Skeletal muscle cell (primary cell): ENCODE results near the gene SIGLEC1.

Source experiments
- DNase-seq: peaks from one replicate; pipeline ENCODE4 v3.0.0-alpha.2; 2010; ENCODE audit warnings: low read depth
- H3K4me3 ChIP-seq: 2 replicates; pipeline ENCODE4 v1.5.1; 2011; ENCODE audit warnings: low read depth, mild to moderate bottlenecking, control low read depth, low read length, moderate library complexity

SIGLEC1 gene

GRCh38 chr20:3712279-3712873 is at the start of gene SIGLEC1:
Gene SIGLEC1 (minus strand): TSS chr20:3712600. CDS start chr20:3707128, 5,472 bp downstream.
- no peak for DNase-seq
- H3K4me3 ChIP-seq, result no peak within 1 kb of the TSS

DNA sequence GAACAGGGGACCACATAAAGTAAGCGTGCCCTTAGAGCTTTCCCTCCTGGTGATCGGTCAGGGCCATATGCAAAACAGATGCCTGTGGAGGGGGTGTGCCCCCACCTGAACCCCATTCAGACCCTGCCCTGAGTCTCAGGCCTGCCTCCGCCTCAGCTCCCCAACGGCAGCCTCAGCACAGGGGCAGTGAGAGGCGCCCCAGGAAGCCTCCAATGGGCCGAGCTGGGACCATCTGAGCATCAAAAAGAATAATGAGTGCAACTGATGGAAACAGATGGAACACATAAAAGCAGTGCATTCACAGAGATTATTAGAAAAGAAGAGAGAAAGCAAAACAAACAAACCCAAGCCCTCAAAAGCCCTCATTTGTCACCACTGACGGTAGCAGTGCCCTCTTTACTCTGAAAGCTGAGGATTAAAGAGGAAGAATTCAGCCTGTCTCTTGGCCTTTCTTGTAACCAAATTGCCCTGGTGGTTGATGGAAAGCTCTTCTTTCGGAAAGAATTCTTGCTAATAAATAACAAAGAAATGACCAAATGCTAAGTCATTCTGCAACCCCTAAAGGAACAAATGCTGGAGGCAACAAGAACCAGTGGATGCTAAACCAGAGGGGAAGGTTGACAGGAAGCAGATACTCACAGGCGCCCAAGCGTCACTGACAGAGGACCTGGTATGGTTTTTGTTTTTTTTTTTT is 48.4 kb upstream of the SIGLEC1 start:
- DNase-seq, result no peak
- H3K4me3 ChIP-seq, result no peak overlapping the region

- H3K4me3 ChIP-seq, result no peak overlapping the region
- no peak for DNase-seq
Measured at GRCh38 chr20:3759884-3760283, 47.5 kb upstream of the SIGLEC1 start.

DNA sequence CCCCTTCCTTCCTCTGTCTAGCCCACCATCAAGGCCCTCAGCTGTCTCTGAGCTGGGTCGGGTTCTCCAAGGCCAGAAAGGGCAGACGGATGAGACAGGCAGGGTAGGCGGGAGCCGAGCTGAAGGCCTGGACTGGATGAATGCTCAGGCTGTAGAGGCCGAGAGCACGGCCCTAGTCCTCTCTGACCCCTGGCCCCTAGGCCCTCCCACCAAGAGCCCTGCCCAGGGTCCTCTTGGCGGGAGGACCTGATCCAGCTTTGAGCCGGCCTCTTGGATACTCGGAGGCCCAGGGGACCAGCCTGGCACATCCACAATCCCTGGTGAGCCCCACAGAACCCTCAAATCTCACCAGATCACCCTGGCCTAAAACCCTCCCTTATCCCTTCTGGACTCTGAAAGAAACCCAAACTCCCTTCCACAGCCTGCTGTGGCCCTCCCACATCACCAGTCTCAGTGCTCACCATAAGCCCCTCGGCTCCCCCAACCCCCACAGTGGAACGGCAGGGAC is 47.0 kb upstream of the SIGLEC1 start:
- no peak overlapping the region for H3K4me3 ChIP-seq
- DNase-seq, result no peak

- no peak overlapping the region for H3K4me3 ChIP-seq
- no peak for DNase-seq
Measured at GRCh38 chr20:3758566-3758965, 46.2 kb upstream of the SIGLEC1 start.

GRCh38 chr20:3757268-3757667 is 44.9 kb upstream of the SIGLEC1 start:
- DNase-seq, result no peak
- no peak overlapping the region for H3K4me3 ChIP-seq

DNA sequence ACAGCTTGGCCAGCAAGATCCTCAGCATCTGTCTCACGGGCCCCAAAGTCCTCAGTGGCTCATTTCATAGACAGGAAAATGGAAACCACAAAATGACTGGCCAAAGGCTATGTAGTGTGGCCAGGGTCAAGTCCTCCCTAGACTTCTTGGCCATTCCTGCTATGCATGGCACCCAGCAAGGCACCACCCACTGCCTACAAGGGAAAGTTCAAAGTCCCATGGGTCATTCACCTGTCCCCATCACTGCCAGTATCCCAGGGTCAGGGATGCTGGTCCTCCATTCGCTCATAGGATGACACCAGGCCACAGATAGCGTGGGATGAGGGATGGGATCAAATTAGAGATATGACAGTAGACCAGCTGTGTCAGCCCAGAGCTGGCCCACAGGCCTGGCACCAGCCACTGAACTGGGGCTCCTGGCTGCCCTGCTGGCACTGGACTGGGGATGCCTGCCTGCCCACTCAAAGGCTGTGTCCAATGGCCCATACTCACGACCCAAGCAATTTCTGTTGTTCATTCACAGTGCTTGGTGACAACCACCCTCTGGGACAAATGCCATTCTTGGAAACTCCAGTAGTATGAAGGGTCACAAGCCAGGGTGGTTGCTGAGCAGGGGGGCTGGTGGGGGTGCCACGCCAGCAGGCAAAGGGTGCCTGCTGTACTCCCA is 43.5 kb upstream of the SIGLEC1 start:
- DNase-seq, result no peak
- no peak overlapping the region for H3K4me3 ChIP-seq

DNA sequence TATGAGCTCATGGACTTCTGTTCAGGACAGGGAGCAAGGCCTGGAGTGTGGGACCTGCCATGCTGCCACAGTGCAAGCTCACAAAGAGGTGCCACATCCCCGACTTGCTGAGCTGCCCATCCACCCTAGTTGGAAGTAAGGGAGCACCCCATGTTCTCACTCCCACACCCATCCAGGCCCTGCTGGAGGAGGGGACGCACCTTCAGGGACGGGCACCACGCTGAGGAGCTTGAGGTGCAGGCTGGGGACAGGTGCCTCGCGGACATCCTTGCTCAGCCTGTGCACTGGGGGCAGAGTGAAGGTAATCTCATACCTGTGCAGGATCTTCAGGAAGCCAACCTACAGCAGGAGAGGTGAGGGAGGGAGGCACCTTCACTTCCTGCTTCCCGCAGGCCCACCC is 42.9 kb upstream of the SIGLEC1 start:
- DNase-seq, result no peak

DNA sequence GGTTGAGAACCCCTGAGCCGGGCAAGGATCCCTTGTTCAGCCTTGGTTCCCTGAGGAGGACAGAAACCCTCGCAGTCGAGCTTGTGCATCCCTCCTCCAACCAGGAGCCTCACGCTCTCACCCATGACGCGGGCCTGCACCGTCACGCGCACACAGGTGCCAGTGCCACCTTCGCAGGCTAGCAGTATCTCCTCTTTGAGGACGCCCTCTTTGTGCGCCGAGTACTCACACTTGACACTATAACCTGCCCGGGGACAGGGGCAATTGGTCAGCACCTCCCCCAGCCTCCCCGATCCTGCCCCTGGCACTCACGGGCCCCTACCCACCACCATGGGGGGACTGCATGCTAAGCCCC is 41.9 kb upstream of the SIGLEC1 start:
- DNase-seq, result no peak
- no peak overlapping the region for H3K4me3 ChIP-seq

More for the DNA sequence above, 42.9 kb upstream of the SIGLEC1 start:
- H3K4me3 ChIP-seq, result no peak overlapping the region

DNA sequence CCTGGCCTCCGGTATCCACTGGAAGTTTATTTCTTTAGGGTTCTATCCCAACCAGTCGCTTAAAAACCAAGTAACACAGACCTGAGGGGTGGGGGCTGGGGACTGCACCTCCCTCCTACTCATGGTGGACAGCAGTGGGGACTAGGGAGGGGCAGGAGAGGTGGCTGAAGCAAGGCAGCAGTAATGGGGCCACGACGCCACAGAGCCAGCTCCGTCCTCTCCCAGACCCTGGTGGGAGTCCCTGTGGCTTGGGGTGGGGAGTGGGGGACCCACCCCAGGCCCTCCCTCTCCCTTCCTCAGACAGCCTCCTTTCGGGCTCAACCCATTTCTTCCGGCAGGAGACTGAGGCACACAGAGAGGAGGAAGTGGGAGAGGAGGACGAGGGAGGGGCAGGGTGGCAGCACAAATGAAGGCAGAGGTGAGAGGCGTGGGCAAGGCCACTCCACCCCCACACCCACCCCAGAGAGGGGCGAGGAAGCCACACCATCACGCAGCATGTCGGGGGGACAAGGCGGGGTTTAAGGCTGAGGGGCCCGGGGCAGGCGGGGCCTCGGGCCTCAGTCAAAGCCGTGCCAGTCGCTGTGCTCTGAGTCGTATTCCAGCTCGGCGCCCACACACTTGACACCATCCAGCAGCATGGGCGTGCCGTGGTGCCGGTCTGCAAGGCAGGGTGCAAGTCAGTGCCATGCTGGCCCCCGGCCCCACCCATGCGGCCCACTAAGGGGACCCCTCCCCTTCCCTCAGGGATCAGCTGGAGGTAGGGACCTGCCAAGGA is 41.3 kb upstream of the SIGLEC1 start:
- no peak for DNase-seq
- no peak overlapping the region for H3K4me3 ChIP-seq

GRCh38 chr20:3753098-3753497 is 40.7 kb upstream of the SIGLEC1 start:
- no peak overlapping the region for H3K4me3 ChIP-seq
- DNase-seq, result no peak

DNA sequence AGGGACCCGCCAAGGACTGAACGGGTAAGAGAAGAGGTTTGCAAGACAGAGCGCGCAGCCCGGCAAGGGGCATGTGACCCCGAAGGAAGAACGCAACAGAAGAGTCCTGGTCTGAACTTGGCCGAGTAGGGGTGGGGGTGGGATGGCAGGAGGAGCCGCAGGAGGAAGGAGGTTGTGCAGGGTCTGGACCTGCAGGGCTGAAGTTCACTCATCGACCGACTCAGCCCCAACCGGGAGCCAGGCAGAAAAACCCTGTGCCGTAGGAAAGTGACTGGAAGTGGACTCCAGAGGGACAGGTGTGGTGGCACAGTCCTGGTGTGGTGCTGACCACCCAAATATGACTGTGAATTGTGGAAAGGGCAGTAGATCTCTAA is 40.0 kb upstream of the SIGLEC1 start:
- no peak overlapping the region for H3K4me3 ChIP-seq
- DNase-seq, result no peak

- no peak overlapping the region for H3K4me3 ChIP-seq
- no peak for DNase-seq
Measured at GRCh38 chr20:3751675-3752385, 39.4 kb upstream of the SIGLEC1 start.

DNA sequence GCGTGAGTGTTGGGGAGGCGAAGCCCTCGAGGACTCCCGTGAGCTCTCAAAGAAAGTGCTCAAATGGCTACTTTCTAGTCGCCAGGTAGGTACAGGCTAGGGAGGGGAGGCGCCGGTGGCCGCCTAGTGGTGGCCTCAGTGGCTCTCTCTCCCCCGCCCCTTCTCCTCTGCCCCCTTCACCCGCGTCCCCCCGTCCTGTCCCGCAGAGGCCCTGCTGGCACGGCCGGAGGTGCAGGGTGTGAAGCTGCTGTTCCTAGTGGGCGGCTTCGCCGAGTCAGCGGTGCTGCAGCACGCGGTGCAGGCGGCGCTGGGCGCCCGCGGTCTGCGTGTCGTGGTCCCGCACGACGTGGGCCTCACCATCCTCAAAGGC is 38.9 kb upstream of the SIGLEC1 start:
- no peak for DNase-seq
- no peak overlapping the region for H3K4me3 ChIP-seq

GRCh38 chr20:3749689-3750531 is 37.5 kb upstream of the SIGLEC1 start:
- DNase-seq, result no peak
- H3K4me3 ChIP-seq, result no peak overlapping the region

DNA sequence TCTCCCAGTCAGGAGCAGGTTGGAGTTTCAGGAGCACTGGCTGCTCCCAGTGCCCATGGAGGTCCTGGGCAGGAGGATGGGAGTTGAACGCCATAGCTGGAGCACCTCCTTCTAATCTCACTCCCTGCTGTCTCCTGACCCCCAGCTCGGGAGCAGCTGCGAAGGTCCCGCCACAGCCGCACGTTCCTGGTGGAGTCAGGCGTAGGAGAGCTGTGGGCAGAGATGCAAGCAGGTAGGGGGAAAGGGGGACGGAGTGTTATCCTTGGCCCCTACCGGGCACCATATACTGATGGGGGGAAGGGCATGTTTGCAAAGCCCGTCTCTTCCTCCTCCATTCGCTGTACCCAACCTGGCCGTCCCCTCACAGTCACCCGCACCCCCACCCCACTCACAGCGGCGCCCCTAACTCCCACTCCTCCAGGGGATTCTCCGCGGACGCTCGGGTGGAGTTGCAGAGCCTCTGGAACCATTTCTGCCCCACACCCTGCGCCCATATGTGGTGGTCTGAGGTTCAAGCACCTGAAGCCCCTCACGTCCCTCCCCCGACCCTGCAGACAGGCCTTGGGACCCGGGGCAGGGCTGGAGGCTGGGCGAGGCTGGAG is 36.8 kb upstream of the SIGLEC1 start:
- no peak overlapping the region for H3K4me3 ChIP-seq
- no peak for DNase-seq

- H3K4me3 ChIP-seq, result no peak overlapping the region
- no peak for DNase-seq
Measured at GRCh38 chr20:3748073-3748472, 35.7 kb upstream of the SIGLEC1 start.

DNA sequence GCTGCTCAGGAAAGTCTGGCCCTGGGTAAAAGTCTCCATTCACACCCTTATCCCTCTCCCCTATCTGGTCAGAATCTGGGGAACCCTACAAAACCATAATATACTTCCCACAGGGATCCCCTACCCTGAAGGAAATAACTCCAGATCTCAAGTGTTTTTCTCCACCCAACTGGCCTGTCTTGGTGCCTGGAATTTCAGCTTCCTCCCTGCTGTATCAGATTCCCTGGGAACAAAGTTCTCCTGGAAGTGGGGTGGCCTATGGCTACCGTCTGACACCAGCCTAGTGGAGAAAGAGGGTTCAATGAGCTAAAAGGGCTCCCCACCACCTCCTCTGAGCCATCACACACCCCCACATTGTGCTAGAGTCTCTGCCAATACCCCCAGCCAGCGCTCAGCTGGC is 35.1 kb upstream of the SIGLEC1 start:
- no peak overlapping the region for H3K4me3 ChIP-seq

More for the DNA sequence above, 35.1 kb upstream of the SIGLEC1 start:
- no peak for DNase-seq
